ENCODE data around the gene METTL18. TPM values are rescaled to one million over a fixed set of nuclear protein-coding genes. Genes with fewer than 3 reads are reported as not detected.
A peak's percentile ranks its signal among the peaks of the same experiment; 100 is the strongest.

METTL18 gene
- total and polyA plus RNA-seq, 2 of the 13 experiments (the other 11 are each of a cell fraction or from before 2014, with no cell fraction given) = 2.7 to 6.7 TPM

GRCh38 chr1:169794530-169795416, at the start of gene METTL18 (continued):
- TF ChIP-seq, protein P1, sequence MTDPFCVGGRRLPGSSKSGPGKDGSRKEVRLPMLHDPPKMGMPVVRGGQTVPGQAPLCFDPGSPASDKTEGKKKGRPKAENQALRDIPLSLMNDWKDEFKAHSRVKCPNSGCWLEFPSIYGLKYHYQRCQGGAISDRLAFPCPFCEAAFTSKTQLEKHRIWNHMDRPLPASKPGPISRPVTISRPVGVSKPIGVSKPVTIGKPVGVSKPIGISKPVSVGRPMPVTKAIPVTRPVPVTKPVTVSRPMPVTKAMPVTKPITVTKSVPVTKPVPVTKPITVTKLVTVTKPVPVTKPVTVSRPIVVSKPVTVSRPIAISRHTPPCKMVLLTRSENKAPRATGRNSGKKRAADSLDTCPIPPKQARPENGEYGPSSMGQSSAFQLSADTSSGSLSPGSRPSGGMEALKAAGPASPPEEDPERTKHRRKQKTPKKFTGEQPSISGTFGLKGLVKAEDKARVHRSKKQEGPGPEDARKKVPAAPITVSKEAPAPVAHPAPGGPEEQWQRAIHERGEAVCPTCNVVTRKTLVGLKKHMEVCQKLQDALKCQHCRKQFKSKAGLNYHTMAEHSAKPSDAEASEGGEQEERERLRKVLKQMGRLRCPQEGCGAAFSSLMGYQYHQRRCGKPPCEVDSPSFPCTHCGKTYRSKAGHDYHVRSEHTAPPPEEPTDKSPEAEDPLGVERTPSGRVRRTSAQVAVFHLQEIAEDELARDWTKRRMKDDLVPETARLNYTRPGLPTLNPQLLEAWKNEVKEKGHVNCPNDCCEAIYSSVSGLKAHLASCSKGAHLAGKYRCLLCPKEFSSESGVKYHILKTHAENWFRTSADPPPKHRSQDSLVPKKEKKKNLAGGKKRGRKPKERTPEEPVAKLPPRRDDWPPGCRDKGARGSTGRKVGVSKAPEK (CRISPR knock-in tag; IDR thresholded peaks at IDR 0.05; ENCODE audit: borderline replicate concordance) = no peak
- TF ChIP-seq MEIS1 (CRISPR knock-in tag; IDR thresholded peaks at IDR 0.05; ENCODE audit: borderline replicate concordance) (no peak), MXI1 (IDR thresholded peaks at IDR 0.05; ENCODE audit: borderline replicate concordance, low read depth, low read length) (peak; percentile 53; the same call in 1 of the 3 replicates), JUN (CRISPR knock-in tag; IDR thresholded peaks at IDR 0.05) (no peak), ZNF235 (CRISPR knock-in tag; IDR thresholded peaks at IDR 0.05; ENCODE audit: borderline replicate concordance) (no peak), THYN1 (CRISPR knock-in tag; IDR thresholded peaks at IDR 0.05; ENCODE audit: borderline replicate concordance, low read depth) (no peak), ZNF891 (CRISPR knock-in tag; IDR thresholded peaks at IDR 0.05) (no peak), SIN3A (IDR thresholded peaks at IDR 0.05; ENCODE audit: borderline replicate concordance, low read depth, low read length) (peak; percentile 50; the same call in 1 of the 2 replicates), MYC (CRISPR knock-in tag; IDR thresholded peaks at IDR 0.05; ENCODE audit: borderline replicate concordance) (peak; percentile 77; the same call in 1 of the 2 replicates), ZNF780A (CRISPR knock-in tag; IDR thresholded peaks at IDR 0.05) (no peak), MED1 (CRISPR knock-in tag; IDR thresholded peaks at IDR 0.05) (peak; percentile 68)
- TF ChIP-seq, protein P2, sequence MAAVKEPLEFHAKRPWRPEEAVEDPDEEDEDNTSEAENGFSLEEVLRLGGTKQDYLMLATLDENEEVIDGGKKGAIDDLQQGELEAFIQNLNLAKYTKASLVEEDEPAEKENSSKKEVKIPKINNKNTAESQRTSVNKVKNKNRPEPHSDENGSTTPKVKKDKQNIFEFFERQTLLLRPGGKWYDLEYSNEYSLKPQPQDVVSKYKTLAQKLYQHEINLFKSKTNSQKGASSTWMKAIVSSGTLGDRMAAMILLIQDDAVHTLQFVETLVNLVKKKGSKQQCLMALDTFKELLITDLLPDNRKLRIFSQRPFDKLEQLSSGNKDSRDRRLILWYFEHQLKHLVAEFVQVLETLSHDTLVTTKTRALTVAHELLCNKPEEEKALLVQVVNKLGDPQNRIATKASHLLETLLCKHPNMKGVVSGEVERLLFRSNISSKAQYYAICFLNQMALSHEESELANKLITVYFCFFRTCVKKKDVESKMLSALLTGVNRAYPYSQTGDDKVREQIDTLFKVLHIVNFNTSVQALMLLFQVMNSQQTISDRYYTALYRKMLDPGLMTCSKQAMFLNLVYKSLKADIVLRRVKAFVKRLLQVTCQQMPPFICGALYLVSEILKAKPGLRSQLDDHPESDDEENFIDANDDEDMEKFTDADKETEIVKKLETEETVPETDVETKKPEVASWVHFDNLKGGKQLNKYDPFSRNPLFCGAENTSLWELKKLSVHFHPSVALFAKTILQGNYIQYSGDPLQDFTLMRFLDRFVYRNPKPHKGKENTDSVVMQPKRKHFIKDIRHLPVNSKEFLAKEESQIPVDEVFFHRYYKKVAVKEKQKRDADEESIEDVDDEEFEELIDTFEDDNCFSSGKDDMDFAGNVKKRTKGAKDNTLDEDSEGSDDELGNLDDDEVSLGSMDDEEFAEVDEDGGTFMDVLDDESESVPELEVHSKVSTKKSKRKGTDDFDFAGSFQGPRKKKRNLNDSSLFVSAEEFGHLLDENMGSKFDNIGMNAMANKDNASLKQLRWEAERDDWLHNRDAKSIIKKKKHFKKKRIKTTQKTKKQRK (IDR thresholded peaks at IDR 0.05; ENCODE audit: low read length) = no peak
- TF ChIP-seq, protein P3, sequence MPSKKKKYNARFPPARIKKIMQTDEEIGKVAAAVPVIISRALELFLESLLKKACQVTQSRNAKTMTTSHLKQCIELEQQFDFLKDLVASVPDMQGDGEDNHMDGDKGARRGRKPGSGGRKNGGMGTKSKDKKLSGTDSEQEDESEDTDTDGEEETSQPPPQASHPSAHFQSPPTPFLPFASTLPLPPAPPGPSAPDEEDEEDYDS (CRISPR knock-in tag; IDR thresholded peaks at IDR 0.05) = peak; percentile 40
